GM12878 (cell line): ENCODE measurements around the gene MFGE8. TPM values are rescaled to one million over a fixed set of nuclear protein-coding genes. Genes with fewer than 3 reads are reported as not detected.

ENCODE experiments used
- CTCF ChIP-seq, 3 experiments: IDR thresholded peaks in 2 of 3; conservative IDR thresholded peaks in 1 of 3; 2 replicates each; pipeline ENCODE4 v1.5.1; 2011; ENCODE audit warnings: low read depth in 3 of 3, low read length in 3 of 3, mild to moderate bottlenecking in 3 of 3, control low read depth in 2 of 3, moderate library complexity in 2 of 3, inconsistent platforms in 1 of 3, mixed read lengths in 1 of 3; ENCODE audit not compliant: control insufficient read depth in 2 of 3, insufficient read depth in 1 of 3; ENCODE audit errors: extremely low read depth in 1 of 3
- EP300 ChIP-seq, 2 experiments: fragments of 150-350 bp in 1 of 2; IDR thresholded peaks; 2 replicates each; pipeline ENCODE4 v1.6.1; 2011 to 2012; ENCODE audit warnings: low read depth in 2 of 2, low read length in 2 of 2, borderline replicate concordance in 1 of 2, improper control_type of control experiment in 1 of 2, inconsistent platforms in 1 of 2; ENCODE audit not compliant: control insufficient read depth in 1 of 2
- ETV6 ChIP-seq, 2 experiments: fragments of 450-650 bp in 1 of 2; IDR thresholded peaks in 1 of 2; conservative IDR thresholded peaks in 1 of 2; 2 replicates each; pipeline ENCODE4 v1.6.1; 2014; ENCODE audit warnings: antibody characterized with exemption in 1 of 2, borderline replicate concordance in 1 of 2, low read depth in 1 of 2, mild to moderate bottlenecking in 1 of 2, moderate library complexity in 1 of 2
- FOS ChIP-seq: IDR thresholded peaks from 3 replicates; pipeline ENCODE4 v1.6.1; 2011; ENCODE audit warnings: borderline replicate concordance; ENCODE audit not compliant: insufficient read length; ENCODE audit errors: extremely low read depth
- HDAC6 ChIP-seq: fragments of 200-600 bp; sonication (generic); IDR thresholded peaks from one replicate; pipeline ENCODE4 v1.8.0; 2017; ENCODE audit warnings: antibody characterized with exemption; ENCODE audit not compliant: unreplicated experiment
- IKZF1 ChIP-seq: fragments of 450-650 bp; conservative IDR thresholded peaks from 2 replicates; pipeline ENCODE4 v1.6.1; 2017; ENCODE audit warnings: antibody characterized with exemption, mild to moderate bottlenecking
- MEF2A ChIP-seq: IDR thresholded peaks from 2 replicates; pipeline ENCODE4 v1.6.1; 2011; ENCODE audit warnings: low read depth, mild to moderate bottlenecking, low read length, moderate library complexity; ENCODE audit not compliant: insufficient read depth
- MEF2B ChIP-seq: fragments of 450-650 bp; IDR thresholded peaks from 2 replicates; pipeline ENCODE4 v1.6.1; 2018; ENCODE audit warnings: mild to moderate bottlenecking, moderate library complexity; ENCODE audit not compliant: partially characterized antibody, poor library complexity, severe bottlenecking
- MTA3 ChIP-seq: IDR thresholded peaks from 2 replicates; pipeline ENCODE4 v1.6.1; 2012; ENCODE audit warnings: low read length, inconsistent platforms, borderline replicate concordance
- NBN ChIP-seq: fragments of 450-650 bp; IDR thresholded peaks from 2 replicates; pipeline ENCODE4 v1.6.1; 2016
- NFYB ChIP-seq: IDR thresholded peaks from 2 replicates; pipeline ENCODE4 v1.6.1; 2011; ENCODE audit warnings: low read depth, mild to moderate bottlenecking, low read length, improper control_type of control experiment, moderate library complexity; ENCODE audit not compliant: insufficient read depth
- RAD21 ChIP-seq: IDR thresholded peaks from 2 replicates; pipeline ENCODE4 v1.6.1; 2011; ENCODE audit warnings: mild to moderate bottlenecking, low read depth, low read length, moderate library complexity; ENCODE audit not compliant: insufficient read depth
- RFX5 ChIP-seq: IDR thresholded peaks from 2 replicates; pipeline ENCODE4 v1.6.1; 2011; ENCODE audit warnings: low read depth, low read length, improper control_type of control experiment
- SIX5 ChIP-seq: IDR thresholded peaks from 2 replicates; pipeline ENCODE4 v1.6.1; 2011; ENCODE audit warnings: mild to moderate bottlenecking, low read depth, low read length, moderate library complexity; ENCODE audit not compliant: severe bottlenecking
- SMARCA5 ChIP-seq: fragments of 450-650 bp; IDR thresholded peaks from 2 replicates; pipeline ENCODE4 v1.6.1; 2017; ENCODE audit warnings: mild to moderate bottlenecking
- SMC3 ChIP-seq: IDR thresholded peaks from 2 replicates; pipeline ENCODE4 v1.6.1; 2011; ENCODE audit warnings: low read length, improper control_type of control experiment, borderline replicate concordance
- SUZ12 ChIP-seq: fragments of 200-600 bp; sonication (generic); IDR thresholded peaks from one replicate; pipeline ENCODE4 v1.6.1; 2018; ENCODE audit warnings: antibody characterized with exemption, mild to moderate bottlenecking; ENCODE audit not compliant: unreplicated experiment
- YY1 ChIP-seq: IDR thresholded peaks from 2 replicates; pipeline ENCODE4 v1.6.1; 2011; ENCODE audit warnings: low read depth, mild to moderate bottlenecking, low read length
- ZBED1 ChIP-seq: IDR thresholded peaks from 2 replicates; pipeline ENCODE4 v1.6.1; 2016; ENCODE audit warnings: borderline replicate concordance
- ZNF207 ChIP-seq: fragments of 450-650 bp; IDR thresholded peaks from 2 replicates; pipeline ENCODE4 v1.6.1; 2014; ENCODE audit warnings: antibody characterized with exemption, mild to moderate bottlenecking, borderline replicate concordance
- ZNF24 ChIP-seq: fragments of 450-650 bp; IDR thresholded peaks from 2 replicates; pipeline ENCODE4 v1.6.1; 2017; ENCODE audit warnings: antibody characterized with exemption, mild to moderate bottlenecking
- ZZZ3 ChIP-seq: IDR thresholded peaks from 2 replicates; pipeline ENCODE4 v1.6.1; 2011; ENCODE audit warnings: low read depth; ENCODE audit not compliant: control insufficient read depth, insufficient read length
- polyA plus RNA-seq, 11 experiments: library from polyadenylated mRNA; depleted of rRNA in 4 of 11; unstranded in 6 of 11; stranded (reverse) in 5 of 11; fragments of >200 nt; fragmentation: Nextera tagmentation in 4 of 11; fragmentation: Illumina TruSeq in 1 of 11; extraction: Ambion mirVana in 4 of 11; extraction: Trizol in 1 of 11; gene quantifications; 1 replicate in 1 of 11; 2 replicates in 10 of 11; pipeline versions ENCODE4 v1.2.1 to v1.2.3, GENCODE V29; 2011 to 2016; ENCODE audit warnings: inconsistent platforms in 2 of 11, missing spikeins in 2 of 11, low read depth in 1 of 11
- total RNA-seq, 4 experiments: library from RNA; depleted of rRNA in 3 of 4; stranded (reverse); fragments of >200 nt in 3 of 4; fragmentation: Illumina TruSeq in 1 of 4; extraction: Trizol in 1 of 4; gene quantifications; 2 replicates each; pipeline versions ENCODE4 v1.2.1 to v1.2.3, GENCODE V29; 2013 to 2021
- TF ChIP-seq, protein P1 (sequence below): fragments of 450-650 bp; formaldehyde crosslinking; IDR thresholded peaks from 2 replicates; pipeline ENCODE4 v1.4.0; 2022; ENCODE audit warnings: mild to moderate bottlenecking, moderate library complexity

MFGE8 gene
- total and polyA plus RNA-seq, 10 of the 15 experiments (the other 5 are each of a cell fraction or from before 2014, with no cell fraction given) = 0.81 to 5.9 (median 1.0) TPM; not detected in 2

DNA sequence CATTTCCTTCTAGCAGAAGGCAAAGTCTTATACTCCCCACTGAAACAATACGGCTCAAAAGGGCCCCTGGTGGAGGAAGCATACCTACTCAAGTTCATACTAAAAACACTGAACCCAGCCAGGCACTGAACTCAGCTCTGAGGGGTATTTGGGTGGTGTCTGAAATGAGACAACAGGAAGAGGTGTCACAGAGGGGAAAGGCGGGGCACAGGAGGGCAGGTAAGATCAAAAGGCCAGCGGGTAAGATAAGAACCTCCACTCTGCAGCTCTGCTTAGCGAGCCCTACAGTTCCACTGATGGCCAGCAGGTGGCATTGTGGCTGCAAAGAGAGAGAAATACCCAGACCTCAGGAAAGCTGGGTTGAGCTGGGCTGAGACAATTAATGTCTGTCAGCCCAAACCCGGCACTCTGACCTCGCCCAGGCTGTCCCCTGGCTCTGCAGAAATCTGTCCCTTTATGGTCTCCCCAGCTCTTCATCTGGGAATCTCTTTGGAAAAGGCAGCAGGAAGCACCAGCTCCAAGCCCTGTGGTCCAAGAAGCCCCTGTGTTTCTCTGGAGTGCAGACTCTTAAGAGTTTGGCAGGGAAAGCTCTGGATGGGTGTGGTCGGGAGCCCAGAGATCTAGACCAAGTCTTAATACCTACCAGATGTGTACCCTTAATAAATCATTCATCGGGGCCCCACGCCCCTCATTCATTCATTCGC, 8.4 kb downstream of the MFGE8 start (continued):
- no peak for TF ChIP-seq NBN
- TF ChIP-seq RFX5 = no peak
- 0 out of 2 replicates have a peak, but pooled peaks have one; percentile 46 for TF ChIP-seq YY1
- TF ChIP-seq IKZF1 = 0 out of 2 replicates have a peak, but pooled peaks have one; percentile 30
- TF ChIP-seq SMARCA5 = 0 out of 2 replicates have a peak, but pooled peaks have one; percentile 26
- 0 out of 2 replicates have a peak, but pooled peaks have one; percentile 17 for TF ChIP-seq ZNF24
- TF ChIP-seq ZBED1 = no peak
- TF ChIP-seq RAD21 = peak; percentile 88
- no peak for TF ChIP-seq ETV6 (conservative IDR thresholded peaks at IDR 0.05 in 1 of 2, IDR thresholded peaks at IDR 0.05 in 1 of 2; ENCODE audit: borderline replicate concordance in 1 of 2, low read depth in 1 of 2)
- no peak for TF ChIP-seq FOS
- peak; percentile 86 for TF ChIP-seq SMC3
- no peak for TF ChIP-seq ZZZ3
- no peak for TF ChIP-seq SUZ12
- no peak for TF ChIP-seq MTA3
- peak; percentile 90 to 98 (median 98) for TF ChIP-seq CTCF (IDR thresholded peaks at IDR 0.05 in 2 of 3, conservative IDR thresholded peaks at IDR 0.05 in 1 of 3; ENCODE audit: control insufficient read depth in 2 of 3, extremely low read depth in 1 of 3, insufficient read depth in 1 of 3, low read depth in 3 of 3, low read length in 3 of 3)
- no peak for TF ChIP-seq SIX5
- TF ChIP-seq MEF2A = no peak
- no peak for TF ChIP-seq HDAC6
- no peak for TF ChIP-seq ZNF207
- no peak for TF ChIP-seq EP300 (IDR thresholded peaks at IDR 0.05; ENCODE audit: borderline replicate concordance in 1 of 2, control insufficient read depth in 1 of 2, low read depth in 2 of 2, low read length in 2 of 2)
- TF ChIP-seq MEF2B = no peak
- TF ChIP-seq, protein P1, sequence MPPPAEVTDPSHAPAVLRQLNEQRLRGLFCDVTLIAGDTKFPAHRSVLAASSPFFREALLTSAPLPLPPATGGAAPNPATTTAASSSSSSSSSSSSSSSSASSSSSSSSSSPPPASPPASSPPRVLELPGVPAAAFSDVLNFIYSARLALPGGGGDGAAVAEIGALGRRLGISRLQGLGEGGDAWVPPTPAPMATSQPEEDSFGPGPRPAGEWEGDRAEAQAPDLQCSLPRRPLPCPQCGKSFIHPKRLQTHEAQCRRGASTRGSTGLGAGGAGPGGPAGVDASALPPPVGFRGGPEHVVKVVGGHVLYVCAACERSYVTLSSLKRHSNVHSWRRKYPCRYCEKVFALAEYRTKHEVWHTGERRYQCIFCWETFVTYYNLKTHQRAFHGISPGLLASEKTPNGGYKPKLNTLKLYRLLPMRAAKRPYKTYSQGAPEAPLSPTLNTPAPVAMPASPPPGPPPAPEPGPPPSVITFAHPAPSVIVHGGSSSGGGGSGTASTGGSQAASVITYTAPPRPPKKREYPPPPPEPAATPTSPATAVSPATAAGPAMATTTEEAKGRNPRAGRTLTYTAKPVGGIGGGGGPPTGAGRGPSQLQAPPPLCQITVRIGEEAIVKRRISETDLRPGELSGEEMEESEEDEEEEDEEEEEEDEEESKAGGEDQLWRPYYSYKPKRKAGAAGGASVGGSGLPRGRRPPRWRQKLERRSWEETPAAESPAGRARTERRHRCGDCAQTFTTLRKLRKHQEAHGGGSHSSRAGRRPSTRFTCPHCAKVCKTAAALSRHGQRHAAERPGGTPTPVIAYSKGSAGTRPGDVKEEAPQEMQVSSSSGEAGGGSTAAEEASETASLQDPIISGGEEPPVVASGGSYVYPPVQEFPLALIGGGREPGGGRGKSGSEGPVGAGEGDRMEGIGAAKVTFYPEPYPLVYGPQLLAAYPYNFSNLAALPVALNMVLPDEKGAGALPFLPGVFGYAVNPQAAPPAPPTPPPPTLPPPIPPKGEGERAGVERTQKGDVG (CRISPR knock-in tag) = no peak
- no peak for TF ChIP-seq NFYB
